GM21526 (cell line): ENCODE results near the gene DBNDD1.

Experiments
- ATAC-seq: cut with Tn5 transposase; IDR thresholded peaks from one replicate; pipeline ENCODE4 v1.9.1; 2021; ENCODE audit warnings: moderate library complexity; ENCODE audit not compliant: unreplicated experiment, low FRiP score

Gene DBNDD1

DNA sequence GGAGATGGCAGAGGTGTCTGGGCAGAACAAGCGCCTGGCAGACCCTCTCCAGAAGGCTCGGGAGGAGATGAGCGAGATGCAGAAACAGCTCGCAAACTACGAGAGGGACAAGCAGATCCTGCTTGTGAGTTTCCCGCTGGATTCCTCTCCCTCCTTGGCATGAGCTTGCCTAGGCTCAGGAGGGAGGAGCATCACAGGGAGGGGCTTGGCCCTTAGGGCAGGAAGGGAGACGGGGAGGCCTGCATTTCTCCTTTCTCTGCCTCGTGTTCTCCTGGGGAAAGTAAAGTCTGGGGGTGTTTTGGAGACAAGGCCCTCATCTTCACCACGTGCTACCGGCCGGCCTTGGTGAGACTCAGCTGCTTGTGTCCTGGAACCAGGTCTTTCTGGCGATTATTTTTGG, 18.0 kb upstream of the DBNDD1 start:
- ATAC-seq, result no peak

DNA sequence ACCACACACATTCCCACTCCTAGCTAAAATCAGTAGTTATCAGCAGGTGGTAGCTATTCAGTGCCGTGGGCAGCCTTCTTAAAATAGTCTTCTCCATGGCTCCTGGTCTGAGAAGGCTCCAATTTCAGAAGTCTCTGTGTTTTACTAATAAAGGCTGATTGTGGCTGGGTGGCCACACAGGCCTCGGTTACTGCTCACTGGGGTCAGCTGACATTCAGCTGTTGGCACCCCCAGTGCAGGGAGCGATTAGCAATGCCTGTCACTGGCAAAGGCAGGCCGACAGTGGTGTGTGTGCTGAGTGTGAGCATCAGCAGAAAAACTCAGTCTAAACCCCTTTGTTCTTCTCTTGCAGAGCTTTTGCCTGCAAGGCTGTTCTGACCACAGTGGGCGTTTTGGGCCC, 16.6 kb upstream of the DBNDD1 start:
- no peak for ATAC-seq

DNA sequence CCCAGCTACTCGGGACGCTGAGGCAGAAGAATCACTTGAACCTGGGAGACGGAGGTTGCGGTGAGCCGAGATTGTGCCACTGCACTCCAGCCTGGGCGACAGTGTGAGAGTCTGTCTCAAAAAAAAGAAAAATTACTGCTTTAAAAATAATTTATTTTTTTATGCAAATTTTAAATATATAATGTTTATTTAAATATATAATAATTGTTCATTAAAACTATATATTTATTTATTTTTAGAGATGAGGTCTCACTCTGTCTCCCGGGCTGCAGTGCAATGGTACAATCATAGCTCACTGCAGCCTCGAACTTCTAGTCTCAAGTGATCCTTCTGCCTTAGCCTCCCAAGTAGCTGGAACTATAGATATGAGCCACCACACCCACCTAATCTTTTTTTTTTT, 15.2 kb upstream of the DBNDD1 start:
- no peak for ATAC-seq

DNA sequence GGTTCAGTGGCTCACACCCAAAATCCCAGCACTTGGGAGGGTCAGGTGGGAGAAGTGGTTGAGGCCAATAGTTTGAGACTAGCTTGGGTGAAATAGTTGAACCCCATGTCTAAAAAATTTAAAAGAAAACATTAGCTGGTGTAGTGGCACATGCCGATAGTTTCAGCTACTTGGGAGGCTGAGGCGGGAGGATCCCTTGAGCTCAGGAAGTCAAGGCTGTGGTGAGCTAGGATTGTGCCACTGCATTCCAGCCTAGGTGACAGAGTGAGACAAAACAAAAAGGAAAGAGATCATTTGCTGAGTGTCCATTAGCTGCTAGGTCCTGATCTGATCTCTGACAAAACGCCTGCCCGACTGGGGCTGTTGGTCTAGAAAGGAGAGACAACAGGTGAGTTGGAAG, 14.1 kb upstream of the DBNDD1 start:
- no peak for ATAC-seq

DNA sequence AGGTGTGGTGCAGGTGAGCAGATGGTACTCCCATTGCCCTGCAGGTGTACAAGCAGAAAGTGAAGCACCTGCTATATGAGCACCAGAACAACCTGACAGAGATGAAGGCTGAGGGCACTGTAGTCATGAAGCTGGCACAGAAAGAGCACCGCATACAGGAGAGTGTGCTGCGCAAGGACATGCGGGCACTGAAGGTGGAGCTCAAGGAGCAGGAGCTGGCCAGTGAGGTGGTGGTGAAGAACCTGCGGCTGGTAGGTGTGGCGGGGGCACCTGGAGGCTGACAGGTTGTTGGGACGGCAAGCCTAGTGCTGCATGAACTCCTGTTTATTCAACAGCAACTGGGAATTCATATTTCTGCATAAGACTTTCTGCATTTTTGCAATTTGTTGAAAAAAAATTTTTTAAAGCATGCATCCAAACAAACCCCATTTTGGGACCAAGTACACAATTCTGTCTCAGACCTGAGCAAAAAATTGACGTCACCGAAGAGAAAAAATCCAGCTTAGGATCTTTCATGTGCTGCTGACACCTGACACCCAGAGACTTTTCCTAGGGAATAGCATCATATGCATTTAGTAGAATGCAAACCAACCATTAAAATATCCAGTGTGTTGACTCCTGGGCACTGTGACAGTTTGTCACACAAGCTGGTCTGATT, 13.5 kb upstream of the DBNDD1 start:
- ATAC-seq, result no peak

GRCh38 chr16:90031931-90032673, 12.8 kb upstream of the DBNDD1 start:
- no peak for ATAC-seq

GRCh38 chr16:90031186-90031930, 12.1 kb upstream of the DBNDD1 start:
- no peak for ATAC-seq

- no peak for ATAC-seq
Measured at GRCh38 chr16:90028985-90029384, 9.7 kb upstream of the DBNDD1 start.

GRCh38 chr16:90027611-90028010, 8.4 kb upstream of the DBNDD1 start:
- no peak for ATAC-seq

GRCh38 chr16:90026135-90026534, 6.9 kb upstream of the DBNDD1 start:
- no peak for ATAC-seq

GRCh38 chr16:90023078-90023447, 3.8 kb upstream of the DBNDD1 start:
- no peak for ATAC-seq

DNA sequence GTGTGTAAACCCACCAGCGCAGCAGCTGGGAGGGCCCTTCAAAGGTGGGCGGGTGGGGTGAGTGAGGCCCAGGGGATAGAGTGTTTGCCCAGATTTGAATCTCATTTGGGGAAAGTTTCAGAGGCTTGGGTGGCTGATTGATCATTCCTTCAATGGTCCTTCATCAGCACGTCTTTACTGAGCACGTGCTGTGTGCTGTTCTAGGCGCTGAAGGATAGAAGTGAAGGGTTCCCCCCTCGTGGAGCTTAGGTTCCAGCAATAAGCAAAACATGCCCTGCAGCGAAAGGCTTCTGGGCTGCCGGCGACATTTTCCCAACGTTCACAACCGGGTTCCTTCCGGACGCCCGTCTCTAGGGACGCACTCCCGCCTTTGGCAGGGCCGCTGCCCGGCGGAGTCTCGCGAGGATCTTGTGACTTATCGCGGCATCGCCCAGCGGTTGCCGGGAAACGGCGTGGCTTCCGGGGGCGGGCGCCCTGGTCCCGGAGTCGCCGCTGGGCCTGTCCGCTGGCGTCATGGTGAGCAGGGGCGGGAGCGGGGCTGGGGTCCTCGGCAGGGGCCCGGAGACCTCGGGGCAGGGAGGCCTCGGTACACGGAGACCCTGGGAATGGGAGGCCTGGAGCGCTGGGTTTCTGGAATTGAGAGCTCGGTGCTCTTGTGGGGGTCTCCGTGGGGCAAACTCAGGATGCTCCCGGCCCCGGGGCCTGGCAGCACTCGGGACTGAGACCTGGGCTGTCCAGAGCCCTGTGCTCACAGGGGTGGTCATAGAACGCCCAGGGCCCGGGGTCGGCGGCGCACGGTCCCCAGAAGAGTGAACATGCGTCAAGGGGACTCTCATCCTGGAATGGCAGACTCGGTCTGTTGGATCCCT, 3.2 kb upstream of the DBNDD1 start:
- peak; percentile 49 for ATAC-seq

DNA sequence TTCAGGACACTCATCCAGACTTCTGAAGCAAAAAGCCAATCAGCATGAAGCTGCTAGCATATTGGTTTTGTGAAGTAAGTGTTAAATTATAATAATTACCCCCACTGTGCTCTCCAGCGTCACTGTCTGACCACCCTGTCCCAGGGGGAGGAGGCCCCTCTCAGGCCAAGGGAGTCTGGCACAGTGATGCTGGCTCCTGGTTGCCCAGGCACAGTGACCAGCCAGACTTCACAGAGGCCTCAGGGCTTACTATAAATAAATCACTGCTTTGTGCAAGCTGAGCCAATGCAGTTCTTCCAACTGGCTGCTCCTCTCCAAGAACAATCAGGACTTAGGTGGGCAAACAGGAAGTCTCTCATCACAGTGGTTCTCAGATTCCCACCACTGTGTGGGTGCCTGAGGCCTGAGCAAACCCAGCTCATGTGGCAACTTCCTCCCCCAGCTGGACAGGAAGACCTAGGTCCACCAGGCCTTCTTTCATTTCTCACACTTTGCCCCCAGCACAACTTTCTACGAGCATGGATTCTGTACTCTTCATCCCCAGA, 1.7 kb upstream of the DBNDD1 start:
- ATAC-seq, result no peak

DNA sequence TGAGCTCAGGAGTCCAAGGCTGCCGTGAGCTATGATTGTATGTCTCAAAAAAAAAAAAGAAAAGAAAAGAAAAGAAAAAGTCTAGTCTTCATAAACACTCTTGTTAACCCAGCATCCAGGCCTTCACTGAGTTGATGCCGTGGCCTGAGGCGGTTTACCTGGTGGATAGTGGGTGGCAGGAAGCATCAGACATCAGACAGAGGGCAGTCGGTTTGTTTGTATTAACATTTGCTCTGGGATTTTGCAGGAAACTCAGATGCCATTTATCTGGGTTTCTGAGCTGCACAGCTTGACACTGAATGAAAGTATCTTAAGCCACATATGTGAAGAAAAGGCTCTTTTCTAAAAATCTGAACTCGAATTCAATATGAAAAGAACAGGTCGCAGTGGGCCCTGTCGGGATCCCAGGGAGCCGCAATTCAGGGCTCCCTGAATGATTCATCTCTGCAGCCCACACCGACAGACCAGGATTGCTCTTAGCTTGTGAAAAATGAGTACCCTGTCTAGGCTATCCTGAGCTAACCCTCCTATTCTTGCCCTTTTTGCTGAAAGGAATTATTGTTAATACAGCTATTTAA, 1.1 kb upstream of the DBNDD1 start:
- no peak for ATAC-seq

GRCh38 chr16:90019543-90020259, 445 bp upstream of the DBNDD1 start:
- ATAC-seq, result no peak

DNA sequence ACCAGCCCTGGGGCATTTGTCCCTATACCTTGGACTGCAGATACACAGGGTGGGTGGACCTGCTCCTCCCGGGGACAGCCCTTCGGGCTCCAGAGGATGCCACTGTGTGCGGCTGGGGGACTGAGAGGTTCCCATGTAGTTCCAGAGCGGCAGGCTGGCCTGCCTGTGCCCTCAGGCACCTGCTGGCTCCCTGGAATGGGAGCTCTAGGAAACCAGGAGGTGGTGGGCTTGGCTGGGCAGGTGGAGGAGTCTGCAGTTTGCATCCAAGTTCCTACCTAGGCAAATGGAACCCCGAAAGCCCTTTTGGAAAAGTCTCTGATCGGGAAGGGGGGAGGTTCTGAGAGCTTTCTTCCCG, 982 bp downstream of the DBNDD1 start:
- no peak for ATAC-seq

GRCh38 chr16:90016339-90016950, 2.8 kb downstream of the DBNDD1 start:
- ATAC-seq, result no peak

- no peak for ATAC-seq
Measured at GRCh38 chr16:90015586-90016338, 3.5 kb downstream of the DBNDD1 start.
